ENCODE measurements around the gene NEUROG2.
A peak's percentile ranks its signal among the peaks of the same experiment; 100 is the strongest.

DNA sequence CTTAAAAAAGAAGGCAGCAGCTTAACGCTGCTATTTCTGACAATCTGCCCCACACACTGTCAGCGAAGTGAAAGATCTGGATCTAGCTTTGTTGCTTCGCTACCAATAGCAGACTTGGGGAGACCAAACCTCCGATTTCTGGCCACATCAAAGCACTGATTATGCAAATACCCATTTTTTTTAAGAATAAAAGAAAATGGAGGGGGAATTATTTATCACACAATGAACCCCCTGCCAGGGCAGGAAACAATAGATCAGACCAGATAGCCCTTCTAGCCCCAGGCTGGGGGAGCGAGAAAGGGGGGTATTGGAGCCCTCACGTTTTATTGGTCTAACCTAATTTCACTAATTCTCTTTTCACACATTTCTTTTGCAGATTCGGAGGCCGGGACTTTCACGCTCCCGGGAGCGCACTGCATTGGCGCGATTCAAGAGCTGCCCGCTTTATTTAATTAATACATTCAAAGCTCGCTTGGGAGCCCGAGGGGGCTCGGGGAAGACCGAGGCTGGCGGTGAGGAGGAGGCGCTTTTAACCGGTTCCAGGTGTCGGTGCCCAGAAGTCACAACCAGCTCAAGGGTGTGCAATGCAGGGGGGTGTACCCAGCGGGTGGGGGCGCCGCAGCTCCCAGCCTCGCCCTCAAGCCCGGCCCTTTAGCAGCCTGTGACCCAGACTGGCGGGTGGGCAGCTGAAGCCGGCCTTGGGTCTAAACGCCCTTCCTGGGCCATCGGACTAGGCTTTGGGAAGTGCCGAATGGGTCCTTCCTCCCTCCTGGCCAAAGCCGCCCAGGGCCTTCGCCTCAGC is 5.5 kb downstream of the NEUROG2 start:
- peak; percentile 81 for TF ChIP-seq EZH2 (IDR thresholded peaks at IDR 0.05; ENCODE audit: low read length)
- TF ChIP-seq, protein P1, sequence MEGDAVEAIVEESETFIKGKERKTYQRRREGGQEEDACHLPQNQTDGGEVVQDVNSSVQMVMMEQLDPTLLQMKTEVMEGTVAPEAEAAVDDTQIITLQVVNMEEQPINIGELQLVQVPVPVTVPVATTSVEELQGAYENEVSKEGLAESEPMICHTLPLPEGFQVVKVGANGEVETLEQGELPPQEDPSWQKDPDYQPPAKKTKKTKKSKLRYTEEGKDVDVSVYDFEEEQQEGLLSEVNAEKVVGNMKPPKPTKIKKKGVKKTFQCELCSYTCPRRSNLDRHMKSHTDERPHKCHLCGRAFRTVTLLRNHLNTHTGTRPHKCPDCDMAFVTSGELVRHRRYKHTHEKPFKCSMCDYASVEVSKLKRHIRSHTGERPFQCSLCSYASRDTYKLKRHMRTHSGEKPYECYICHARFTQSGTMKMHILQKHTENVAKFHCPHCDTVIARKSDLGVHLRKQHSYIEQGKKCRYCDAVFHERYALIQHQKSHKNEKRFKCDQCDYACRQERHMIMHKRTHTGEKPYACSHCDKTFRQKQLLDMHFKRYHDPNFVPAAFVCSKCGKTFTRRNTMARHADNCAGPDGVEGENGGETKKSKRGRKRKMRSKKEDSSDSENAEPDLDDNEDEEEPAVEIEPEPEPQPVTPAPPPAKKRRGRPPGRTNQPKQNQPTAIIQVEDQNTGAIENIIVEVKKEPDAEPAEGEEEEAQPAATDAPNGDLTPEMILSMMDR (optimal IDR thresholded peaks at IDR 0.05 in 1 of 3, IDR thresholded peaks at IDR 0.05 in 1 of 3, conservative IDR thresholded peaks at IDR 0.05 in 1 of 3; ENCODE audit: extremely low read depth in 1 of 3, insufficient read depth in 2 of 3, low read length in 3 of 3): no peak

All from keratinocyte (primary cell).